K562 (cell line): ENCODE data around the gene TNNI2. TPM values are rescaled to one million over a fixed set of nuclear protein-coding genes. Genes with fewer than 3 reads are reported as not detected.
"Not testable (repeated sequence)": the region's sequence is repeated elsewhere in the genome, so short reads cannot be mapped to it uniquely, and the experiment has no call there.

Source experiments
- ATAC-seq: fragments of 200-7000 bp; cut with Tn5 transposase; 3 replicates; pipeline ENCODE4 v1.9.1; 2020; ENCODE audit warnings: moderate library complexity
- BruUV-seq: library from RNA; stranded (reverse); fragments of 400-500 nt; replicated peaks from 2 replicates; lab custom pipeline; 2021; lab: Mats Ljungman, UMichigan
- CTCF ChIA-PET: fragments of 300-600 bp; formaldehyde crosslinking; extraction: SDS; loops from one replicate; lab custom pipeline; 2021; ENCODE audit warnings: low intra/inter-chr PET ratio; lab: Yijun Ruan, JAX
- POLR2A ChIA-PET: fragments of 300-600, 350-650 bp; sonication (Branson Sonifier 250); formaldehyde crosslinking; extraction: SDS; loops from one replicate; lab custom pipeline; 2021; ENCODE audit warnings: antibody characterized with exemption, inconsistent platforms; lab: Yijun Ruan, JAX
- DNase-seq, 4 experiments: peaks; one replicate each; pipeline versions ENCODE4 v3.0.0 to v3.0.0-alpha.2; 2011 to 2018; ENCODE audit warnings: low spot score in 3 of 4, mixed read lengths in 3 of 4; ENCODE audit errors: extremely low read depth in 1 of 4
- FAIRE-seq: peaks from 2 replicates; lab custom pipeline; 2011; peaks lifted over from hg19 to GRCh38; lab: Jason Lieb, UNC
- H2AFZ ChIP-seq: 2 replicates; pipeline ENCODE4 v1.6.0; 2011; ENCODE audit warnings: low read depth, low read length, control low read depth, inconsistent platforms
- H3K27ac ChIP-seq: fragments of 200-600 bp; 3 replicates; pipeline ENCODE4 v1.8.0; 2011; ENCODE audit warnings: low read depth, mild to moderate bottlenecking, control low read depth, inconsistent platforms, low read length, moderate library complexity, mixed read lengths; ENCODE audit errors: extremely low read depth
- H3K27me3 ChIP-seq, 2 experiments: fragments of 300-600 bp in 1 of 2; 2 replicates in 1 of 2; 3 replicates in 1 of 2; pipeline versions ENCODE4 v1.6.0 to v1.8.0; 2011; ENCODE audit warnings: inconsistent platforms in 2 of 2, low read length in 2 of 2, mild to moderate bottlenecking in 1 of 2, mixed read lengths in 1 of 2, moderate library complexity in 1 of 2; ENCODE audit not compliant: control insufficient read depth in 2 of 2, insufficient read depth in 2 of 2
- H3K36me3 ChIP-seq: fragments of 300-600 bp; 3 replicates; pipeline ENCODE4 v1.8.0; 2011; ENCODE audit warnings: mild to moderate bottlenecking, low read length, inconsistent platforms; ENCODE audit not compliant: control insufficient read depth, insufficient read depth
- H3K4me1 ChIP-seq, 2 experiments: fragments of 200-600 bp in 1 of 2; replicated peaks in 1 of 2; 2 replicates in 1 of 2; 3 replicates in 1 of 2; pipeline versions ENCODE4 v1.5.1 to v1.8.0; 2011; ENCODE audit warnings: inconsistent platforms in 2 of 2, low read length in 2 of 2, mild to moderate bottlenecking in 1 of 2, mixed read lengths in 1 of 2, moderate library complexity in 1 of 2; ENCODE audit not compliant: control insufficient read depth in 2 of 2, insufficient read depth in 2 of 2
- H3K4me2 ChIP-seq: 2 replicates; pipeline ENCODE4 v1.6.1; 2011; ENCODE audit warnings: low read length, control low read depth, inconsistent platforms, mixed read lengths; ENCODE audit not compliant: insufficient read depth
- H3K4me3 ChIP-seq: fragments of 200-600 bp; sonication (generic), shearing (Covaris generic); 2 replicates; pipeline ENCODE4 v1.5.1; 2016; ENCODE audit warnings: control low read depth, inconsistent platforms
- H3K79me2 ChIP-seq: fragments of 200-600 bp; 3 replicates; pipeline ENCODE4 v1.8.0; 2011; ENCODE audit warnings: low read length, inconsistent platforms; ENCODE audit not compliant: control insufficient read depth, insufficient read depth
- H3K9ac ChIP-seq, 2 experiments: 2 replicates each; pipeline versions ENCODE4 v1.6.0 to v1.6.1; 2011; ENCODE audit warnings: low read depth in 2 of 2, low read length in 2 of 2, control low read depth in 1 of 2, inconsistent platforms in 1 of 2, mild to moderate bottlenecking in 1 of 2, mixed read lengths in 1 of 2; ENCODE audit not compliant: insufficient read depth in 1 of 2
- H3K9me1 ChIP-seq: one replicate; pipeline ENCODE4 v1.6.0; 2011; ENCODE audit warnings: inconsistent platforms, mild to moderate bottlenecking, low read length, moderate library complexity; ENCODE audit not compliant: control insufficient read depth, insufficient read depth
- H3K9me3 ChIP-seq: replicated peaks from 2 replicates; pipeline ENCODE4 v1.5.1; 2011; ENCODE audit warnings: low read depth, low read length, inconsistent platforms; ENCODE audit not compliant: control insufficient read depth, insufficient read depth
- H4K20me1 ChIP-seq: replicated peaks from 2 replicates; pipeline ENCODE4 v1.6.1; 2011; ENCODE audit warnings: low read length, inconsistent platforms, mixed read lengths; ENCODE audit not compliant: control insufficient read depth, insufficient read depth
- PRDM10 ChIP-seq: fragments of 450-650 bp; IDR thresholded peaks from 2 replicates; pipeline ENCODE4 v1.6.1; 2018; ENCODE audit not compliant: partially characterized antibody
- WGBS: fragments of 100-300 bp; shearing (Covaris generic); methylation state at CpG from one replicate; pipeline ENCODE4 v1.1.6; 2016; ENCODE audit warnings: low coverage, mixed read lengths; ENCODE audit not compliant: insufficient coverage; ENCODE audit errors: missing lambda C conversion rate; 5-methylcytosine and 5-hydroxymethylcytosine counted together
- in situ Hi-C: fragments of 300-500 bp; cut with MboI; formaldehyde crosslinking; loops from 4 replicates; pipeline ENCODE4 v1.15.0; 2018; ENCODE audit warnings: inconsistent platforms, mixed read lengths
- intact Hi-C: fragments of 100-400 bp; cut with micrococcal nuclease; formaldehyde crosslinking; loops from 2 replicates; pipeline ENCODE4 v1.14.2; 2022
- polyA plus RNA-seq, 8 experiments: library from polyadenylated mRNA; depleted of rRNA in 4 of 8; stranded (reverse) in 5 of 8; unstranded in 3 of 8; fragments of >200 nt; fragmentation: Nextera tagmentation in 2 of 8; fragmentation: Illumina TruSeq in 1 of 8; extraction: Ambion mirVana in 2 of 8; extraction: Trizol in 1 of 8; gene quantifications; 2 replicates each; pipeline versions ENCODE4 v1.2.1 to v1.2.3, GENCODE V29; 2011 to 2014; ENCODE audit warnings: inconsistent platforms in 1 of 8, missing spikeins in 1 of 8
- total RNA-seq, 7 experiments: library from RNA; depleted of rRNA in 6 of 7; stranded (reverse); fragments of >200 nt in 6 of 7; fragmentation: Illumina TruSeq in 2 of 7; extraction: Trizol in 2 of 7; gene quantifications; 2 replicates each; pipeline versions ENCODE4 v1.2.1 to v1.2.3, GENCODE V29; 2011 to 2021; ENCODE audit warnings: low replicate concordance in 1 of 7

Gene TNNI2
- total and polyA plus RNA-seq, 9 of the 15 experiments (the other 6 are each of a cell fraction or from before 2014, with no cell fraction given), result not detected

GRCh38 chr11:1886551-1886950 is 47.8 kb downstream of the TNNI2 start:
- DNase-seq, H3K36me3 ChIP-seq, H3K9me3 ChIP-seq, CTCF ChIA-PET, ATAC-seq, H3K9ac ChIP-seq, H3K4me3 ChIP-seq, H4K20me1 ChIP-seq, H3K79me2 ChIP-seq, POLR2A ChIA-PET, H2AFZ ChIP-seq, intact Hi-C loops, H3K9me1 ChIP-seq, H3K27ac ChIP-seq, H3K4me2 ChIP-seq, BruUV-seq, in situ Hi-C loops, FAIRE-seq: not testable (repeated sequence)
- WGBS, result 3% methylated on average over 13 of the region's 13 CpGs
- peak; percentile 82 for TF ChIP-seq PRDM10
- Histone ChIP-seq H3K27me3 (peaks cover 11 to 52% of the 10 kb centered on the region in 2 experiments; a peak in 4 of 5 replicates), H3K4me1 (peaks cover 0 to 24% of the 10 kb centered on the region in 2 experiments; a peak in 1 of 5 replicates)
